ENCODE data around the gene PAQR6. TPM values are rescaled to one million over a fixed set of nuclear protein-coding genes. Genes with fewer than 3 reads are reported as not detected.
A peak's percentile ranks its signal among the peaks of the same experiment; 100 is the strongest.

Gene PAQR6
- total and polyA plus RNA-seq, 2 of the 8 experiments (the other 6 are each of a cell fraction or from before 2014, with no cell fraction given): 7.1 to 11.3 TPM

- Histone ChIP-seq H2BK120ac (replicated peaks; ENCODE audit: low read depth, low read length) (no peak overlapping the region), H3K36me3 (ENCODE audit: control insufficient read depth in 2 of 4, insufficient read depth in 4 of 4, low read length in 3 of 4) (peaks cover 0 to 10% (median 3%) of the 10 kb centered on the region in 4 experiments; a peak in 5 of 8 replicates), H2BK12ac (ENCODE audit: low read depth, low read length) (no peak overlapping the region), H3K27ac (ENCODE audit: low read depth, low read length) (no peak overlapping the region), H3K4me2 (ENCODE audit: insufficient read depth in 1 of 2, low read depth in 2 of 2, low read length in 2 of 2) (peak overlapping the region in 1 of 2 experiments; percentile 30; a peak in 1 of 4 replicates), H2BK20ac (ENCODE audit: low read length) (no peak overlapping the region), H4K8ac (ENCODE audit: extremely low read depth, insufficient read depth, low read length) (0 out of 2 replicates have a peak overlapping the region, but pooled peaks have one; percentile 29), H3K14ac (ENCODE audit: insufficient read length) (no peak overlapping the region), H3K9me3 (ENCODE audit: insufficient read depth in 2 of 2, low read depth in 1 of 2, low read length in 1 of 2) (no peaks in the 10 kb centered on the region), H3K23ac (ENCODE audit: insufficient read length) (no peak overlapping the region), H2BK5ac (ENCODE audit: low read depth, low read length) (no peak overlapping the region), H4K20me1 (replicated peaks in 1 of 2; ENCODE audit: control insufficient read depth in 1 of 2, insufficient read depth in 2 of 2, low read length in 2 of 2) (peaks cover 2 to 11% of the 10 kb centered on the region in 2 experiments), H3K79me2 (ENCODE audit: control insufficient read depth in 1 of 2, insufficient read depth in 2 of 2, low read length in 2 of 2) (no peaks in the 10 kb centered on the region), H3K9ac (replicated peaks in 1 of 4; ENCODE audit: extremely low read depth in 1 of 4, low read depth in 3 of 4, low read length in 3 of 4) (no peak overlapping the region), H3K56ac (replicated peaks; ENCODE audit: insufficient read length, low read depth, low read length) (no peak overlapping the region), H3K4ac (replicated peaks; ENCODE audit: insufficient read length, low read depth, low read length) (no peak overlapping the region), H3K4me3 (ENCODE audit: extremely low read depth in 1 of 4, insufficient read depth in 2 of 4, low read depth in 3 of 4, low read length in 4 of 4) (no peak overlapping the region), H3K18ac (ENCODE audit: extremely low read depth, low read length) (no peak overlapping the region), H2BK15ac (ENCODE audit: low read length) (no peak overlapping the region), H3K79me1 (ENCODE audit: low read depth, low read length) (0 out of 2 replicates have a peak, but pooled peaks cover 2% of the 10 kb centered on the region), H4K5ac (ENCODE audit: insufficient read length, low read depth, low read length) (no peak overlapping the region), H3K23me2 (ENCODE audit: low read depth, low read length) (no peaks in the 10 kb centered on the region), H2AFZ (ENCODE audit: low read length) (no peak overlapping the region), H2AK5ac (ENCODE audit: low read depth, low read length) (no peak overlapping the region), H3K27me3 (replicated peaks in 1 of 4; ENCODE audit: control insufficient read depth in 3 of 4, extremely low read depth in 1 of 4, insufficient read depth in 3 of 4, low read length in 3 of 4) (no peaks in the 10 kb centered on the region), H3K4me1 (replicated peaks in 1 of 4; ENCODE audit: control insufficient read depth in 3 of 4, insufficient read depth in 4 of 4, low read length in 3 of 4) (peaks cover 0 to 16% (median 9%) of the 10 kb centered on the region in 4 experiments), H4K91ac (replicated peaks; ENCODE audit: insufficient read length, low read length) (no peak overlapping the region)
- 91% methylated on average over 17 of the region's 17 CpGs; no CpG with 5 or more reads in 1 of the 2 experiments for WGBS, 2 experiments (ENCODE audit: extremely low coverage in 1 of 2, insufficient coverage in 1 of 2, insufficient read length in 1 of 2, insufficient replicate concordance in 2 of 2, low coverage in 1 of 2, low lambda C conversion rate in 2 of 2, missing lambda C conversion rate in 1 of 2)
- FAIRE-seq: no peak
- no peak for DNase-seq (ENCODE audit: low read depth in 1 of 2, low spot score in 2 of 2)
- ChIA-PET CTCF (ENCODE audit: partially characterized antibody) (interaction anchor here (0.6 to 47.2 kb wide), 7 partner anchors 11 to 153 kb away, joined by 3 to 1265 read pairs (median 5); partner anchors contain the start of gene SEMA4A), POLR2A (ENCODE audit: partially characterized antibody) (interaction anchor here (1.0 to 11.8 kb wide), 8 partner anchors 10 to 104 kb away, joined by 3 to 102 read pairs (median 8); partner anchors contain the start of genes PMF1, SEMA4A, SMG5 and TMEM79)
- TF ChIP-seq USF2 (IDR thresholded peaks at IDR 0.05; ENCODE audit: low read length) (no peak), GABPA (IDR thresholded peaks at IDR 0.05; ENCODE audit: borderline replicate concordance, insufficient read depth, low read length) (no peak), KDM4A (IDR thresholded peaks at IDR 0.05; ENCODE audit: low read depth, low read length, severe bottlenecking) (no peak), CHD2 (IDR thresholded peaks at IDR 0.05; ENCODE audit: low read length) (no peak), NRF1 (IDR thresholded peaks at IDR 0.05; ENCODE audit: low read depth, low read length) (no peak), GTF2F1 (IDR thresholded peaks at IDR 0.05; ENCODE audit: borderline replicate concordance, low read depth, low read length) (no peak)
Measured at GRCh38 chr1:156244712-156245111, 3.1 kb downstream of the PAQR6 start.
